PC-9 (cell line): ENCODE results near the gene OR10H4.

ENCODE experiments used
- EZH2 ChIP-seq: fragments of 200-600 bp; sonication (generic); IDR thresholded peaks from 2 replicates; pipeline ENCODE4 v1.8.0; 2017; ENCODE audit warnings: antibody characterized with exemption, low read depth
- TF ChIP-seq, protein P1 (sequence below): fragments of 200-600 bp; sonication (generic); conservative IDR thresholded peaks from 2 replicates; pipeline ENCODE4 v1.6.1; 2017; ENCODE audit warnings: mixed run types, antibody characterized with exemption, mild to moderate bottlenecking, moderate library complexity

GRCh38 chr19:15945301-15945700 is 3.5 kb upstream of the OR10H4 start:
- no peak for TF ChIP-seq EZH2
- TF ChIP-seq, protein P1, sequence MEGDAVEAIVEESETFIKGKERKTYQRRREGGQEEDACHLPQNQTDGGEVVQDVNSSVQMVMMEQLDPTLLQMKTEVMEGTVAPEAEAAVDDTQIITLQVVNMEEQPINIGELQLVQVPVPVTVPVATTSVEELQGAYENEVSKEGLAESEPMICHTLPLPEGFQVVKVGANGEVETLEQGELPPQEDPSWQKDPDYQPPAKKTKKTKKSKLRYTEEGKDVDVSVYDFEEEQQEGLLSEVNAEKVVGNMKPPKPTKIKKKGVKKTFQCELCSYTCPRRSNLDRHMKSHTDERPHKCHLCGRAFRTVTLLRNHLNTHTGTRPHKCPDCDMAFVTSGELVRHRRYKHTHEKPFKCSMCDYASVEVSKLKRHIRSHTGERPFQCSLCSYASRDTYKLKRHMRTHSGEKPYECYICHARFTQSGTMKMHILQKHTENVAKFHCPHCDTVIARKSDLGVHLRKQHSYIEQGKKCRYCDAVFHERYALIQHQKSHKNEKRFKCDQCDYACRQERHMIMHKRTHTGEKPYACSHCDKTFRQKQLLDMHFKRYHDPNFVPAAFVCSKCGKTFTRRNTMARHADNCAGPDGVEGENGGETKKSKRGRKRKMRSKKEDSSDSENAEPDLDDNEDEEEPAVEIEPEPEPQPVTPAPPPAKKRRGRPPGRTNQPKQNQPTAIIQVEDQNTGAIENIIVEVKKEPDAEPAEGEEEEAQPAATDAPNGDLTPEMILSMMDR, result no peak
